Measurements from ENCODE around the gene PLTP.

Gene PLTP

GRCh38 chr20:45857114-45857881 lies 54.7 kb downstream of the PLTP start, which contains the start of the genes ACOT8 and ZSWIM3:
TSS of gene ACOT8 (minus strand) at chr20:45857392. CDS start at chr20:45857315, 77 bp downstream.
TSS of gene ZSWIM3 (plus strand) at chr20:45857614. CDS start at chr20:45857826, 212 bp downstream.
- peak within 1 kb of the TSS; percentile 44 for H3K27ac ChIP-seq
- peak; percentile 100 for DNase-seq (ENCODE audit: low read depth, low spot score)

GRCh38 chr20:45853484-45853883 lies 58.5 kb downstream of the PLTP start:
- H3K27ac ChIP-seq = no peak overlapping the region
- DNase-seq (ENCODE audit: low read depth, low spot score) = no peak

- H3K27ac ChIP-seq = no peak overlapping the region
- DNase-seq (ENCODE audit: low read depth, low spot score) = no peak
These were observed 59.6 kb downstream of the PLTP start for GRCh38 chr20:45852326-45852725.

GRCh38 chr20:45851501-45851900 lies 60.5 kb downstream of the PLTP start:
- no peak for DNase-seq (ENCODE audit: low read depth, low spot score)
- no peak overlapping the region for H3K27ac ChIP-seq

- no peak for DNase-seq (ENCODE audit: low read depth, low spot score)
- H3K27ac ChIP-seq = no peak overlapping the region
These were observed 61.0 kb downstream of the PLTP start for GRCh38 chr20:45850926-45851325.

GRCh38 chr20:45850238-45850637 lies 61.7 kb downstream of the PLTP start:
- DNase-seq (ENCODE audit: low read depth, low spot score) = no peak
- no peak overlapping the region for H3K27ac ChIP-seq

- DNase-seq (ENCODE audit: low read depth, low spot score) = no peak
- no peak overlapping the region for H3K27ac ChIP-seq
These were observed 62.9 kb downstream of the PLTP start for GRCh38 chr20:45848969-45849582.
